ENCODE measurements around the gene ST6GAL1. TPM values are rescaled to one million over a fixed set of nuclear protein-coding genes. Genes with fewer than 3 reads are reported as not detected.

Gene ST6GAL1
- polyA plus RNA-seq, 1 of the 3 experiments (the other 2 are of a cell fraction) = 3.9 TPM

DNA sequence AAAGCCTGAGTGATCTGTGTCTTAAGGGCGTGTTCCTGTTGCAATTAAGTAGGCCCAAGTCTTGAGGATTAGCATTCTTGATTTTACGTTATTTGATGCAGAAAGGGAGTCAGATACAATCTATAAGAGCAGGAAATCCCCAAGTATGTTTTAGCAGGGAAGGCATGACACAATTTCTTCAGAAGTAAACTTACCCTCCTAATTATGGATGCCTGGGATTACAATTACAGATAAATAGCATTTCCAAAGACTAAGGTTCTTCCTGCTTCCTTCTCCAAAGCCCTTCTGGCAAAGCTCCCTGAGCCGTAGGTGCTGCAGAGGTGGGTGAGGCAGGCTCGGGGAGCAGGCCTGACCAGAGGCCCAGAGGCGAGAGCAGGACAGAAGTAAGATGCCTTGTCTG is 34.9 kb upstream of the ST6GAL1 start:
- H3K27ac ChIP-seq (ENCODE audit: low read depth in 2 of 2, low read length in 1 of 2) = no peak overlapping the region
- DNase-seq = no peak
- no peaks in the 10 kb centered on the region for H3K36me3 ChIP-seq (replicated peaks in 1 of 2; ENCODE audit: control insufficient read depth in 1 of 2, insufficient read depth in 2 of 2, low read length in 1 of 2)
- POLR2A ChIA-PET = no interaction called here
- CTCF ChIA-PET = no interaction called here
- H3K4me2 ChIP-seq = no peak overlapping the region
- H3K4me3 ChIP-seq (ENCODE audit: low read depth in 2 of 2, low read length in 1 of 2) = no peak overlapping the region
- no peak overlapping the region for H2AFZ ChIP-seq (ENCODE audit: low read depth)
- no peaks in the 10 kb centered on the region for H3K9me2 ChIP-seq
- H3F3A ChIP-seq (replicated peaks; ENCODE audit: insufficient read depth) = no peaks in the 10 kb centered on the region
- H4K20me1 ChIP-seq (ENCODE audit: insufficient read depth) = no peaks in the 10 kb centered on the region
- no peaks in the 10 kb centered on the region for H3K4me1 ChIP-seq (ENCODE audit: control insufficient read depth in 1 of 2, insufficient read depth in 2 of 2, low read depth in 1 of 2, low read length in 1 of 2)
- H3K79me2 ChIP-seq (ENCODE audit: insufficient read depth) = no peaks in the 10 kb centered on the region
- no peaks in the 10 kb centered on the region for H3K27me3 ChIP-seq (ENCODE audit: insufficient read depth)
- H3K9me3 ChIP-seq = no peaks in the 10 kb centered on the region
- H3K9ac ChIP-seq = no peak overlapping the region
- 68% methylated on average over 4 of the region's 5 CpGs for WGBS (ENCODE audit: low lambda C conversion rate)
- TF ChIP-seq FOSL2 (IDR thresholded peaks at IDR 0.05; ENCODE audit: borderline replicate concordance, low read depth) (no peak), POLR2AphosphoS5 (IDR thresholded peaks at IDR 0.05; ENCODE audit: low read depth, low read length) (no peak), TCF12 (IDR thresholded peaks at IDR 0.05) (no peak), RCOR1 (IDR thresholded peaks at IDR 0.05; ENCODE audit: low read length) (no peak), RXRA (IDR thresholded peaks at IDR 0.05; ENCODE audit: borderline replicate concordance, low read depth) (no peak), CHD2 (IDR thresholded peaks at IDR 0.05; ENCODE audit: low read length, partially characterized antibody) (no peak), NRF1 (IDR thresholded peaks at IDR 0.05; ENCODE audit: low read depth, low read length) (no peak), YY1 (IDR thresholded peaks at IDR 0.05; ENCODE audit: low read depth) (no peak), MXI1 (IDR thresholded peaks at IDR 0.05; ENCODE audit: low read depth, low read length) (no peak)
- TF ChIP-seq, protein P1, sequence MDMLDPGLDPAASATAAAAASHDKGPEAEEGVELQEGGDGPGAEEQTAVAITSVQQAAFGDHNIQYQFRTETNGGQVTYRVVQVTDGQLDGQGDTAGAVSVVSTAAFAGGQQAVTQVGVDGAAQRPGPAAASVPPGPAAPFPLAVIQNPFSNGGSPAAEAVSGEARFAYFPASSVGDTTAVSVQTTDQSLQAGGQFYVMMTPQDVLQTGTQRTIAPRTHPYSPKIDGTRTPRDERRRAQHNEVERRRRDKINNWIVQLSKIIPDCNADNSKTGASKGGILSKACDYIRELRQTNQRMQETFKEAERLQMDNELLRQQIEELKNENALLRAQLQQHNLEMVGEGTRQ (IDR thresholded peaks at IDR 0.05; ENCODE audit: borderline replicate concordance, low read depth, low read length) = no peak
- TF ChIP-seq, protein P2, sequence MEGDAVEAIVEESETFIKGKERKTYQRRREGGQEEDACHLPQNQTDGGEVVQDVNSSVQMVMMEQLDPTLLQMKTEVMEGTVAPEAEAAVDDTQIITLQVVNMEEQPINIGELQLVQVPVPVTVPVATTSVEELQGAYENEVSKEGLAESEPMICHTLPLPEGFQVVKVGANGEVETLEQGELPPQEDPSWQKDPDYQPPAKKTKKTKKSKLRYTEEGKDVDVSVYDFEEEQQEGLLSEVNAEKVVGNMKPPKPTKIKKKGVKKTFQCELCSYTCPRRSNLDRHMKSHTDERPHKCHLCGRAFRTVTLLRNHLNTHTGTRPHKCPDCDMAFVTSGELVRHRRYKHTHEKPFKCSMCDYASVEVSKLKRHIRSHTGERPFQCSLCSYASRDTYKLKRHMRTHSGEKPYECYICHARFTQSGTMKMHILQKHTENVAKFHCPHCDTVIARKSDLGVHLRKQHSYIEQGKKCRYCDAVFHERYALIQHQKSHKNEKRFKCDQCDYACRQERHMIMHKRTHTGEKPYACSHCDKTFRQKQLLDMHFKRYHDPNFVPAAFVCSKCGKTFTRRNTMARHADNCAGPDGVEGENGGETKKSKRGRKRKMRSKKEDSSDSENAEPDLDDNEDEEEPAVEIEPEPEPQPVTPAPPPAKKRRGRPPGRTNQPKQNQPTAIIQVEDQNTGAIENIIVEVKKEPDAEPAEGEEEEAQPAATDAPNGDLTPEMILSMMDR (IDR thresholded peaks at IDR 0.05) = no peak
- TF ChIP-seq, protein P3, sequence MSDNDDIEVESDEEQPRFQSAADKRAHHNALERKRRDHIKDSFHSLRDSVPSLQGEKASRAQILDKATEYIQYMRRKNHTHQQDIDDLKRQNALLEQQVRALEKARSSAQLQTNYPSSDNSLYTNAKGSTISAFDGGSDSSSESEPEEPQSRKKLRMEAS (IDR thresholded peaks at IDR 0.05; ENCODE audit: low read depth) = no peak
- TF ChIP-seq, protein P4, sequence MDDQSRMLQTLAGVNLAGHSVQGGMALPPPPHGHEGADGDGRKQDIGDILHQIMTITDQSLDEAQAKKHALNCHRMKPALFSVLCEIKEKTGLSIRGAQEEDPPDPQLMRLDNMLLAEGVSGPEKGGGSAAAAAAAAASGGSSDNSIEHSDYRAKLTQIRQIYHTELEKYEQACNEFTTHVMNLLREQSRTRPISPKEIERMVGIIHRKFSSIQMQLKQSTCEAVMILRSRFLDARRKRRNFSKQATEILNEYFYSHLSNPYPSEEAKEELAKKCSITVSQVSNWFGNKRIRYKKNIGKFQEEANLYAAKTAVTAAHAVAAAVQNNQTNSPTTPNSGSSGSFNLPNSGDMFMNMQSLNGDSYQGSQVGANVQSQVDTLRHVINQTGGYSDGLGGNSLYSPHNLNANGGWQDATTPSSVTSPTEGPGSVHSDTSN (IDR thresholded peaks at IDR 0.05) = no peak

DNA sequence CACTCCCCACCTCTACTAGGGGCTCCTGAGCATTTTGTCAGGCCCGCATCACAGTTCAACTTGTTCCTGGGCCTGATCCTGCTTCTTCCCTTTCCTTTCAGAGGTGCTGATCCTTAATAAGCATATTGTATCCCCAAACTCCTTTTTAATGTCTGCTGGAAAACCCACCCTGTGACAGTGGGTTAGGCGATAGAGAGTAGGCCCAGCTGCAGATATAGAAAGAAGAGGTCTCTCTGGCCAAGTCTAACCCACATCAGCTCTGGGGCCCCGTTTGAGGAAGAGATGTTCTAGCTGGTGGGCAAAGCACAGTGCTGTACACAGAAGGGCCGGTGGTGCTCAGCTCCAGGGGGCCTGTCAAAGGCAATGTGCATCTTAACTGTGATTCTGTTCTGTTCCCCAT is 34.3 kb upstream of the ST6GAL1 start:
- Histone ChIP-seq H3F3A (replicated peaks; ENCODE audit: insufficient read depth) (no peaks in the 10 kb centered on the region), H3K9me3 (no peaks in the 10 kb centered on the region), H3K36me3 (replicated peaks in 1 of 2; ENCODE audit: control insufficient read depth in 1 of 2, insufficient read depth in 2 of 2, low read length in 1 of 2) (no peaks in the 10 kb centered on the region), H3K27me3 (ENCODE audit: insufficient read depth) (no peaks in the 10 kb centered on the region), H3K9me2 (no peaks in the 10 kb centered on the region), H3K4me2 (no peak overlapping the region), H2AFZ (ENCODE audit: low read depth) (no peak overlapping the region), H4K20me1 (ENCODE audit: insufficient read depth) (no peaks in the 10 kb centered on the region), H3K9ac (no peak overlapping the region), H3K27ac (ENCODE audit: low read depth in 2 of 2, low read length in 1 of 2) (no peak overlapping the region), H3K4me3 (ENCODE audit: low read depth in 2 of 2, low read length in 1 of 2) (no peak overlapping the region), H3K4me1 (ENCODE audit: control insufficient read depth in 1 of 2, insufficient read depth in 2 of 2, low read depth in 1 of 2, low read length in 1 of 2) (no peaks in the 10 kb centered on the region), H3K79me2 (ENCODE audit: insufficient read depth) (no peaks in the 10 kb centered on the region)
- CTCF ChIA-PET = no interaction called here
- DNase-seq = no peak
- POLR2A ChIA-PET = no interaction called here
- WGBS (ENCODE audit: low lambda C conversion rate) = 76% methylated on average over 4 of the region's 4 CpGs
- TF ChIP-seq, protein P5, sequence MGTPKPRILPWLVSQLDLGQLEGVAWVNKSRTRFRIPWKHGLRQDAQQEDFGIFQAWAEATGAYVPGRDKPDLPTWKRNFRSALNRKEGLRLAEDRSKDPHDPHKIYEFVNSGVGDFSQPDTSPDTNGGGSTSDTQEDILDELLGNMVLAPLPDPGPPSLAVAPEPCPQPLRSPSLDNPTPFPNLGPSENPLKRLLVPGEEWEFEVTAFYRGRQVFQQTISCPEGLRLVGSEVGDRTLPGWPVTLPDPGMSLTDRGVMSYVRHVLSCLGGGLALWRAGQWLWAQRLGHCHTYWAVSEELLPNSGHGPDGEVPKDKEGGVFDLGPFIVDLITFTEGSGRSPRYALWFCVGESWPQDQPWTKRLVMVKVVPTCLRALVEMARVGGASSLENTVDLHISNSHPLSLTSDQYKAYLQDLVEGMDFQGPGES (IDR thresholded peaks at IDR 0.05; ENCODE audit: low read depth, low read length) = no peak
- TF ChIP-seq, protein P2 (IDR thresholded peaks at IDR 0.05) = no peak
- TF ChIP-seq EZH2phosphoT487 (IDR thresholded peaks at IDR 0.05; ENCODE audit: borderline replicate concordance, low read depth) (no peak), YY1 (IDR thresholded peaks at IDR 0.05; ENCODE audit: low read depth) (no peak), RCOR1 (IDR thresholded peaks at IDR 0.05; ENCODE audit: low read length) (no peak)
- TF ChIP-seq, protein P6, sequence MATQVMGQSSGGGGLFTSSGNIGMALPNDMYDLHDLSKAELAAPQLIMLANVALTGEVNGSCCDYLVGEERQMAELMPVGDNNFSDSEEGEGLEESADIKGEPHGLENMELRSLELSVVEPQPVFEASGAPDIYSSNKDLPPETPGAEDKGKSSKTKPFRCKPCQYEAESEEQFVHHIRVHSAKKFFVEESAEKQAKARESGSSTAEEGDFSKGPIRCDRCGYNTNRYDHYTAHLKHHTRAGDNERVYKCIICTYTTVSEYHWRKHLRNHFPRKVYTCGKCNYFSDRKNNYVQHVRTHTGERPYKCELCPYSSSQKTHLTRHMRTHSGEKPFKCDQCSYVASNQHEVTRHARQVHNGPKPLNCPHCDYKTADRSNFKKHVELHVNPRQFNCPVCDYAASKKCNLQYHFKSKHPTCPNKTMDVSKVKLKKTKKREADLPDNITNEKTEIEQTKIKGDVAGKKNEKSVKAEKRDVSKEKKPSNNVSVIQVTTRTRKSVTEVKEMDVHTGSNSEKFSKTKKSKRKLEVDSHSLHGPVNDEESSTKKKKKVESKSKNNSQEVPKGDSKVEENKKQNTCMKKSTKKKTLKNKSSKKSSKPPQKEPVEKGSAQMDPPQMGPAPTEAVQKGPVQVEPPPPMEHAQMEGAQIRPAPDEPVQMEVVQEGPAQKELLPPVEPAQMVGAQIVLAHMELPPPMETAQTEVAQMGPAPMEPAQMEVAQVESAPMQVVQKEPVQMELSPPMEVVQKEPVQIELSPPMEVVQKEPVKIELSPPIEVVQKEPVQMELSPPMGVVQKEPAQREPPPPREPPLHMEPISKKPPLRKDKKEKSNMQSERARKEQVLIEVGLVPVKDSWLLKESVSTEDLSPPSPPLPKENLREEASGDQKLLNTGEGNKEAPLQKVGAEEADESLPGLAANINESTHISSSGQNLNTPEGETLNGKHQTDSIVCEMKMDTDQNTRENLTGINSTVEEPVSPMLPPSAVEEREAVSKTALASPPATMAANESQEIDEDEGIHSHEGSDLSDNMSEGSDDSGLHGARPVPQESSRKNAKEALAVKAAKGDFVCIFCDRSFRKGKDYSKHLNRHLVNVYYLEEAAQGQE (IDR thresholded peaks at IDR 0.05; ENCODE audit: low read depth, low read length) = no peak

Data from SK-N-SH (cell line).